OCI-LY1 (cell line): Measurements from ENCODE around the gene MACF1.

Source experiments
- H2AFZ ChIP-seq: fragments of 200-600 bp; sonication (generic), shearing (Covaris generic); 2 replicates; pipeline ENCODE4 v1.6.0; 2014; ENCODE audit warnings: antibody characterized with exemption, mild to moderate bottlenecking, low read length
- H3F3A ChIP-seq: fragments of 200-600 bp; sonication (generic), shearing (Covaris generic); 2 replicates; pipeline ENCODE4 v1.6.0; 2014; ENCODE audit warnings: mild to moderate bottlenecking, antibody characterized with exemption, low read length, moderate library complexity; ENCODE audit not compliant: insufficient read depth
- H3K27ac ChIP-seq: fragments of 200-600 bp; sonication (generic); 2 replicates; pipeline ENCODE4 v1.5.1; 2014; ENCODE audit warnings: low read length, mixed run types, mild to moderate bottlenecking, low read depth; ENCODE audit not compliant: poor library complexity, severe bottlenecking
- H3K27me3 ChIP-seq: fragments of 200-600 bp; sonication (generic); 2 replicates; pipeline ENCODE4 v1.6.0; 2014; ENCODE audit warnings: antibody characterized with exemption, mild to moderate bottlenecking, low read length, moderate library complexity; ENCODE audit not compliant: insufficient read depth
- H3K36me3 ChIP-seq: fragments of 200-600 bp; sonication (generic); 2 replicates; pipeline ENCODE4 v1.6.1; 2014; ENCODE audit warnings: mild to moderate bottlenecking, antibody characterized with exemption, low read length, moderate library complexity, mixed read lengths; ENCODE audit not compliant: insufficient read depth
- H3K4me1 ChIP-seq: fragments of 200-600 bp; sonication (generic); 2 replicates; pipeline ENCODE4 v1.5.1; 2014; ENCODE audit warnings: mild to moderate bottlenecking, low read length, moderate library complexity; ENCODE audit not compliant: insufficient read depth, severe bottlenecking
- H3K4me2 ChIP-seq: fragments of 200-600 bp; sonication (generic), shearing (Covaris generic); 2 replicates; pipeline ENCODE4 v1.6.1; 2014; ENCODE audit warnings: low read length
- H3K4me3 ChIP-seq: fragments of 200-600 bp; sonication (generic); 2 replicates; pipeline ENCODE4 v1.5.1; 2014; ENCODE audit warnings: low read length, low read depth, mild to moderate bottlenecking, mixed read lengths; ENCODE audit not compliant: poor library complexity, severe bottlenecking
- H3K79me2 ChIP-seq: fragments of 200-600 bp; shearing (Covaris generic); 2 replicates; pipeline ENCODE4 v1.6.1; 2016; ENCODE audit warnings: mixed run types, low read length, mixed read lengths; ENCODE audit not compliant: insufficient read depth
- H3K9ac ChIP-seq: fragments of 200-600 bp; sonication (generic), shearing (Covaris generic); 2 replicates; pipeline ENCODE4 v1.6.1; 2014; ENCODE audit warnings: mild to moderate bottlenecking, low read length, mixed read lengths
- H3K9me2 ChIP-seq: fragments of 200-600 bp; sonication (generic), shearing (Covaris generic); 2 replicates; pipeline ENCODE4 v1.6.1; 2014; ENCODE audit warnings: low read depth, mild to moderate bottlenecking, low read length, mixed read lengths
- H3K9me3 ChIP-seq: fragments of 200-600 bp; shearing (Covaris generic); 2 replicates; pipeline ENCODE4 v1.6.1; 2014; ENCODE audit warnings: low read length, mixed read lengths
- H4K20me1 ChIP-seq: fragments of 200-600 bp; sonication (generic), shearing (Covaris generic); 2 replicates; pipeline ENCODE4 v1.6.0; 2016; ENCODE audit warnings: mild to moderate bottlenecking, low read length; ENCODE audit not compliant: insufficient read depth
- EZH2 ChIP-seq: fragments of 200-600 bp; sonication (generic), shearing (Covaris generic); IDR thresholded peaks from 2 replicates; pipeline ENCODE4 v1.8.0; 2017; ENCODE audit warnings: borderline replicate concordance, mixed run types, mild to moderate bottlenecking, antibody characterized with exemption, low read length, moderate library complexity, mixed read lengths
- TF ChIP-seq, protein P1 (sequence below): fragments of 200-600 bp; sonication (generic), shearing (Covaris generic); IDR thresholded peaks from 2 replicates; pipeline ENCODE4 v1.5.1; 2017; ENCODE audit warnings: mild to moderate bottlenecking, antibody characterized with exemption, low read length, moderate library complexity, mixed read lengths

Gene MACF1

DNA sequence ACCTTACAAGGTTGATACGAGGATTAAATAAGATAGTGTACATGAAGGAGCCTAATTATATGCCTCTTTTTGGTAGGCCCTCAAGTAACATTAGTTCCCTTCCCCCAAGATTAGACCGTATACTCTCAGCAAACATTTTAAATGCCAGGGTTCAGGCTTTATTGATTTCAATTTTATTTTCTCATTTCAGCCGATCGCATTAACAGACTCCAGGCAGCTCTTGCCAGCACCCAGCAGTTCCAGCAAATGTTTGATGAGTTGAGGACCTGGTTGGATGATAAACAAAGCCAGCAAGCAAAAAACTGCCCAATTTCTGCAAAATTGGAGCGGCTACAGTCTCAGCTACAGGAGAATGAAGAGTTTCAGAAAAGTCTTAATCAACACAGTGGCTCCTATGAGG lies 182.5 kb downstream of the MACF1 start:
- TF ChIP-seq, protein P1, sequence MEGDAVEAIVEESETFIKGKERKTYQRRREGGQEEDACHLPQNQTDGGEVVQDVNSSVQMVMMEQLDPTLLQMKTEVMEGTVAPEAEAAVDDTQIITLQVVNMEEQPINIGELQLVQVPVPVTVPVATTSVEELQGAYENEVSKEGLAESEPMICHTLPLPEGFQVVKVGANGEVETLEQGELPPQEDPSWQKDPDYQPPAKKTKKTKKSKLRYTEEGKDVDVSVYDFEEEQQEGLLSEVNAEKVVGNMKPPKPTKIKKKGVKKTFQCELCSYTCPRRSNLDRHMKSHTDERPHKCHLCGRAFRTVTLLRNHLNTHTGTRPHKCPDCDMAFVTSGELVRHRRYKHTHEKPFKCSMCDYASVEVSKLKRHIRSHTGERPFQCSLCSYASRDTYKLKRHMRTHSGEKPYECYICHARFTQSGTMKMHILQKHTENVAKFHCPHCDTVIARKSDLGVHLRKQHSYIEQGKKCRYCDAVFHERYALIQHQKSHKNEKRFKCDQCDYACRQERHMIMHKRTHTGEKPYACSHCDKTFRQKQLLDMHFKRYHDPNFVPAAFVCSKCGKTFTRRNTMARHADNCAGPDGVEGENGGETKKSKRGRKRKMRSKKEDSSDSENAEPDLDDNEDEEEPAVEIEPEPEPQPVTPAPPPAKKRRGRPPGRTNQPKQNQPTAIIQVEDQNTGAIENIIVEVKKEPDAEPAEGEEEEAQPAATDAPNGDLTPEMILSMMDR, result no peak
- Histone ChIP-seq H3K27ac (no peak overlapping the region), H3K79me2 (no peaks in the 10 kb centered on the region), H3K27me3 (no peaks in the 10 kb centered on the region), H3K4me3 (no peak overlapping the region), H2AFZ (no peak overlapping the region), H3K36me3 (peaks cover 62% of the 10 kb centered on the region), H3K9me2 (no peaks in the 10 kb centered on the region), H3K4me2 (no peak overlapping the region), H3K9me3 (no peaks in the 10 kb centered on the region), H3K4me1 (no peaks in the 10 kb centered on the region), H4K20me1 (no peaks in the 10 kb centered on the region), H3K9ac (no peak overlapping the region), H3F3A (no peaks in the 10 kb centered on the region)

DNA sequence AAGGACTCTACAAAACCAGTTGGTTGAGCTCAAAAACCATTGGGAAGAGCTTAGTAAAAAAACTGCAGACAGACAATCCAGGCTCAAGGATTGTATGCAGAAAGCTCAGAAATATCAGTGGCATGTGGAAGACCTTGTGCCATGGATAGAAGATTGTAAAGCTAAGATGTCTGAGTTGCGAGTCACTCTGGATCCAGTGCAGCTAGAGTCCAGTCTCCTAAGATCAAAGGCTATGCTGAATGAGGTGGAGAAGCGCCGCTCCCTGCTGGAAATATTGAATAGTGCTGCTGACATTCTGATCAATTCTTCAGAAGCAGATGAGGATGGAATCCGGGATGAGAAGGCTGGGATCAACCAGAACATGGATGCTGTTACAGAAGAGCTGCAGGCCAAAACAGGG lies 183.0 kb downstream of the MACF1 start:
- no peaks in the 10 kb centered on the region for H4K20me1 ChIP-seq
- H2AFZ ChIP-seq, result no peak overlapping the region
- H3K27ac ChIP-seq, result no peak overlapping the region
- no peaks in the 10 kb centered on the region for H3K79me2 ChIP-seq
- H3K9ac ChIP-seq, result no peak overlapping the region
- H3K9me3 ChIP-seq, result no peaks in the 10 kb centered on the region
- H3K4me3 ChIP-seq, result no peak overlapping the region
- no peaks in the 10 kb centered on the region for H3K27me3 ChIP-seq
- H3K4me1 ChIP-seq, result no peaks in the 10 kb centered on the region
- H3K4me2 ChIP-seq, result no peak overlapping the region
- no peaks in the 10 kb centered on the region for H3F3A ChIP-seq
- H3K9me2 ChIP-seq, result no peaks in the 10 kb centered on the region
- TF ChIP-seq, protein P1, result no peak
- peaks cover 59% of the 10 kb centered on the region for H3K36me3 ChIP-seq

DNA sequence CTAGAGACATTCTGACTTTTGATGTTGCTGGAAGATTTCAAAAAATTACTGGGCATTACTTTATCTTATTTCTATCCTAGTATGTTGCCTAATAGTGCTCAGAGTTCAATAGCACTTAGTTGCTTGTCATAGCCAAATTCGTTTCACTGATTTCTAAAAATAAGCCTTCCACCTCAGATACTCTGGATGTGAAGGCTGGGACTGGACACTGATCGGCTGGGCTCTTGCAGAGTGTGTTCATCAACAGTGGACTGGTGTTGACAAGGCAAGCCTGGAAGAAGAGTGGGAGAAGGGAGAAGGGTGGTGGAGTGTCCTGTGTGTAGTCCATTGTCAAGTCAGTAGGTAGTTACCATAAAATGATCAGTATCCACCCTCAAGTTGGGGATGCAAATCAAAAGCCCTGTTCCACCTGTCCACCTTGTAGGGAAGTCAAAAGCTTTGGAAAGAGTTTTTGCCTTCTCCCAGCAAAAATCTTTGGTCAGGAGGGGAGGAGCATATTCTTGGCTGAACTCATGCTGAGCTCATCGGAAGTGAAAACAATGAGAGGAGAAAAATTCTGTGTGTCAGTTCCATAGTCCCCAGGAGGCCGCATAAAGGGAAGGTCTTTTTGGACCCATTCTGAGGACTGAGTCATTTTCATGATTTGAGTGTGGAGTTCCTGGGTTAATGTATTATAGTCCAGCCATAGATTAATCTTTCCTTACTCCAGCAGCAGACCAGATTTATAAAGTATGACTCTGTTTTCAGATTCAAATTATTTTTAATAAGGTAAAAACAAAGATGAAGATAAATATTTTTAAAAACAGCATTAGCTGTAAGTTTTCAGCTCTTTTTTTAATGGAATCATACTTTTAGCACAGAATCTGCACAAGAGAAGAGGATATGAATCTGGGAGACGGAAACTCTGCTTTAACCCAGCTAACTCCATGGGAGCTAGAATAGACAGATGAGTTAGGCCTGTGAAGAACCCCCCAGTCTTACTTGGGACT lies 187.5 kb downstream of the MACF1 start:
- H3K9me2 ChIP-seq, result no peaks in the 10 kb centered on the region
- no peaks in the 10 kb centered on the region for H3K79me2 ChIP-seq
- no peak overlapping the region for H3K4me3 ChIP-seq
- no peaks in the 10 kb centered on the region for H4K20me1 ChIP-seq
- H3K9me3 ChIP-seq, result no peaks in the 10 kb centered on the region
- H3F3A ChIP-seq, result no peaks in the 10 kb centered on the region
- peaks cover 39% of the 10 kb centered on the region for H3K36me3 ChIP-seq
- no peak overlapping the region for H3K27ac ChIP-seq
- H3K9ac ChIP-seq, result no peak overlapping the region
- H3K4me1 ChIP-seq, result peaks cover 18% of the 10 kb centered on the region
- TF ChIP-seq, protein P1, result no peak
- no peak for TF ChIP-seq EZH2
- H3K27me3 ChIP-seq, result no peaks in the 10 kb centered on the region
- H2AFZ ChIP-seq, result no peak overlapping the region
- no peak overlapping the region for H3K4me2 ChIP-seq
